Measurements from ENCODE around the gene MLANA.

DNA sequence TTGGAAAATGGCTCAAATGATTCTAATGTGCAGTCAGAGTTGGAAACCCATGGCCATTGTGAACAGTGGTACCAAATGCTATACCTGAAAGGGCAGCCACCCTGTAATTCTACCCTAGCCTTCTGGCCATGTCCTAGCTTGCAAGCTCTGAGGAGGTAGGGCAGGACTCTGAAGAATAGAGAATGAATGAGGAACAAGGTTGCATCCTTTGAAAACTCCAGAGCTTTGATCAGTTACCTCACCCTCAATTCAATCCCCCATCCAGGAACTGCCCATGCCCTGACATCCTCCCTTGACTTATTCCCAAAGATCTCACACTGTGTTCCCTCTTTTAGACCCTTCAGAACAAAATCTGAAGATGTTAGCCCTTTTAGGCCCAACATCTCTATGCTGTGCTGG, 40.0 kb upstream of the MLANA start:
- no peak for TF ChIP-seq POLR2A (IDR thresholded peaks at IDR 0.05)
- TF ChIP-seq, protein P1, sequence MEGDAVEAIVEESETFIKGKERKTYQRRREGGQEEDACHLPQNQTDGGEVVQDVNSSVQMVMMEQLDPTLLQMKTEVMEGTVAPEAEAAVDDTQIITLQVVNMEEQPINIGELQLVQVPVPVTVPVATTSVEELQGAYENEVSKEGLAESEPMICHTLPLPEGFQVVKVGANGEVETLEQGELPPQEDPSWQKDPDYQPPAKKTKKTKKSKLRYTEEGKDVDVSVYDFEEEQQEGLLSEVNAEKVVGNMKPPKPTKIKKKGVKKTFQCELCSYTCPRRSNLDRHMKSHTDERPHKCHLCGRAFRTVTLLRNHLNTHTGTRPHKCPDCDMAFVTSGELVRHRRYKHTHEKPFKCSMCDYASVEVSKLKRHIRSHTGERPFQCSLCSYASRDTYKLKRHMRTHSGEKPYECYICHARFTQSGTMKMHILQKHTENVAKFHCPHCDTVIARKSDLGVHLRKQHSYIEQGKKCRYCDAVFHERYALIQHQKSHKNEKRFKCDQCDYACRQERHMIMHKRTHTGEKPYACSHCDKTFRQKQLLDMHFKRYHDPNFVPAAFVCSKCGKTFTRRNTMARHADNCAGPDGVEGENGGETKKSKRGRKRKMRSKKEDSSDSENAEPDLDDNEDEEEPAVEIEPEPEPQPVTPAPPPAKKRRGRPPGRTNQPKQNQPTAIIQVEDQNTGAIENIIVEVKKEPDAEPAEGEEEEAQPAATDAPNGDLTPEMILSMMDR (IDR thresholded peaks at IDR 0.05), result no peak
